CD4-positive, alpha-beta T cell treated with Interferon alpha-2 for 1 hour (primary cell): ENCODE results near the gene LRRC45.
A peak's percentile ranks its signal among the peaks of the same experiment; 100 is the strongest.

Experiments used
- DNase-seq, 2 donors: peaks; one replicate each; pipeline ENCODE4 v3.0.0-alpha.2; 2020 to 2022

The LRRC45 gene

GRCh38 chr17:82008258-82008940 lies 14.7 kb upstream of the LRRC45 start:
- no peak for DNase-seq

- no peak for DNase-seq
Observed at GRCh38 chr17:82008941-82009405, 14.1 kb upstream of the LRRC45 start.

GRCh38 chr17:82009413-82009812 lies 13.7 kb upstream of the LRRC45 start:
- DNase-seq, result no peak

GRCh38 chr17:82010575-82011525 lies 12.3 kb upstream of the LRRC45 start:
- DNase-seq, result no peak

GRCh38 chr17:82011617-82012187 lies 11.4 kb upstream of the LRRC45 start:
- DNase-seq, result no peak

GRCh38 chr17:82012261-82012639 lies 10.9 kb upstream of the LRRC45 start:
- DNase-seq, result no peak

GRCh38 chr17:82012640-82013295 lies 10.3 kb upstream of the LRRC45 start:
- DNase-seq, result no peak

GRCh38 chr17:82013341-82013740 lies 9.8 kb upstream of the LRRC45 start:
- DNase-seq, result no peak

- no peak for DNase-seq
Observed at GRCh38 chr17:82013772-82014321, 9.3 kb upstream of the LRRC45 start.

- DNase-seq, result no peak
Observed at GRCh38 chr17:82014432-82014831, 8.7 kb upstream of the LRRC45 start.

- no peak for DNase-seq
Observed at GRCh38 chr17:82014971-82015310, 8.2 kb upstream of the LRRC45 start.

- no peak for DNase-seq
Observed at GRCh38 chr17:82015311-82015971, 7.7 kb upstream of the LRRC45 start.

- DNase-seq, result no peak
Observed at GRCh38 chr17:82016061-82016874, 6.8 kb upstream of the LRRC45 start.

- DNase-seq, result no peak
Observed at GRCh38 chr17:82016875-82017459, 6.1 kb upstream of the LRRC45 start.

- no peak for DNase-seq
Observed at GRCh38 chr17:82017612-82018151, 5.4 kb upstream of the LRRC45 start.

GRCh38 chr17:82018152-82018988 lies 4.7 kb upstream of the LRRC45 start:
- no peak for DNase-seq

- DNase-seq, result no peak
Observed at GRCh38 chr17:82018989-82019689, 4.0 kb upstream of the LRRC45 start.

GRCh38 chr17:82019690-82020571 lies 3.2 kb upstream of the LRRC45 start:
- DNase-seq, result peak; percentile 53 to 65
